Stimulated activated naive B cell treated with anti-CD40 and anti-IgM and Interleukin-4, amounts not matched to agents 10 μg/mL and 1 μg/mL and 100 μg/mL, for 72 hours (primary cell): Measurements from ENCODE around the gene POC1A.
A peak's percentile ranks its signal among the peaks of the same experiment; 100 is the strongest.
"Not testable (repeated sequence)": the region's sequence is repeated elsewhere in the genome, so short reads cannot be mapped to it uniquely, and the experiment has no call there.

ENCODE experiments used
- ATAC-seq, 2 donors: fragments of 150-1000 bp; cut with Tn5 transposase; replicated peaks; 2 replicates each; pipeline ENCODE4 v1.10.0; 2021; ENCODE audit warnings: moderate library complexity in 1 of 2
- DNase-seq: peaks from one replicate; pipeline ENCODE4 v3.0.0; 2021
- H3K27ac Mint-ChIP-seq: one replicate; pipeline ENCODE4 v1.8.0; 2022; ENCODE audit warnings: mild to moderate bottlenecking, mixed read lengths
- H3K27me3 Mint-ChIP-seq, 2 donors: one replicate each; pipeline ENCODE4 v1.8.0; 2022; ENCODE audit warnings: mixed read lengths in 2 of 2
- H3K36me3 Mint-ChIP-seq, 2 donors: one replicate each; pipeline ENCODE4 v1.8.0; 2022; ENCODE audit warnings: mixed read lengths in 2 of 2, mild to moderate bottlenecking in 1 of 2
- H3K4me1 Mint-ChIP-seq, 2 donors: one replicate each; pipeline ENCODE4 v1.8.0; 2022; ENCODE audit warnings: mixed read lengths in 2 of 2, mild to moderate bottlenecking in 1 of 2
- H3K4me3 Mint-ChIP-seq, 2 donors: one replicate each; pipeline ENCODE4 v1.8.0; 2022; ENCODE audit warnings: mild to moderate bottlenecking in 2 of 2, mixed read lengths in 2 of 2, moderate library complexity in 1 of 2
- H3K9me3 Mint-ChIP-seq, 2 donors: one replicate each; pipeline ENCODE4 v1.8.0; 2022; ENCODE audit warnings: mixed read lengths in 2 of 2, mild to moderate bottlenecking in 1 of 2

The POC1A gene

GRCh38 chr3:52049503-52049902 lies 104.7 kb downstream of the POC1A start:
- DNase-seq: no peak
- peaks cover 26 to 36% of the 10 kb centered on the region in 2 donors for H3K36me3 Mint-ChIP-seq
- peaks cover 32% of the 10 kb centered on the region in 2 donors for H3K4me1 Mint-ChIP-seq
- no peak for ATAC-seq
- H3K4me3 Mint-ChIP-seq: no peak overlapping the region
- no peaks in the 10 kb centered on the region for H3K27me3 Mint-ChIP-seq
- H3K27ac Mint-ChIP-seq: no peak overlapping the region
- H3K9me3 Mint-ChIP-seq: no peaks in the 10 kb centered on the region

DNA sequence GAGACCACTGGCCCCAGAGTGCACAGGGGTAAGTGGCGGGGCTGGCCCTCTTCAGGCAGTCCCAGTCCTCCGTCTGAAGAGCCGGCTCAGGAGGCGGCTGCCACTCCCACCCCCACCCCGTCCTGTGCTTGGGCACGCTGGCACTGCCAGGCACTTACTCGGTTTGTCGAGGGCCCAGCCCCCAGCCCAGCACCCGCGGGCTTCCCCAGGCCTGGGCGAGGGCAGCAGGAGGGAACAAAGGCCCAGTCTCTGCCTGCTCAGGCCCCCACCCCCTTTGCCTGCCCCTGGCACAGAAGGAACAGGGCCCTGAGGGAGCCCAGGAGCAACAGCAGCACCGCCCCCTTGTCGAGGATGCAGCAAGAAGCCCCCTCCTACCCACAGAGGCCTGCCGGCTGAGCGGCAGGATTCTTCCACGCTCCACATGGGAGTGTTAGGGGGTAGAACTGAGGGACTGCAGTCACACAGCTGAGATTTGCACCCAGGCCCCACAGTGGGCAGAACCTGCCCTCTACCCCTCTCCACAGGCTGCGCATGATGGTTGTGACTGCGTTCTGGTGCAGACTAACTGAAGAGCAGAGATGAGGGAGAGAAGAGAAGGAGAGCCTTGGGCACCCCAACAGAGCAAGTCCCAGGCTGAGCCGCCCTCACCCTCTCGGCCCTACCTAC lies 106.8 kb downstream of the POC1A start:
- Mint-ChIP-seq H3K36me3 (peaks cover 18 to 23% of the 10 kb centered on the region in 2 donors), H3K4me3 (no peak overlapping the region), H3K4me1 (peaks cover 11 to 12% of the 10 kb centered on the region in 2 donors), H3K27ac (no peak overlapping the region), H3K9me3 (no peaks in the 10 kb centered on the region), H3K27me3 (no peaks in the 10 kb centered on the region)
- ATAC-seq: no peak
- DNase-seq: no peak

DNA sequence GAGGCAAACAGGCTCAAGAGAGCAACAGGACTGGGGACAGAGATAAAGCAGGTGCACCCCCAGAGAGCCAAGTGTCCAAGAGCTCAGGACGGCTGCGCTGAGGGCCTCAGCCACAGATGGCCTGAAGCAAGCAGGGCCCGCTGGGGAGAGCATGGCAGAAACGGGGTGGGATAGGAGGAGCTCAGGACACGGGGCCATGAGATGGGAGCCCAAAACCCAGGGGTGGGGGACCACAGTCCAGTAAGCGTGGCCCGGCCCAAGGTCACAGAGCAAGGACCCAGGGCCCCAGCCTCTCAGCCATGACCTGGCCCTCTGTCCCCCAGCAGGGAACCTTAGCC lies 107.4 kb downstream of the POC1A start:
- H3K9me3 Mint-ChIP-seq: no peaks in the 10 kb centered on the region
- no peak for DNase-seq
- H3K27me3 Mint-ChIP-seq: peaks cover 0 to 5% of the 10 kb centered on the region in 2 donors
- H3K36me3 Mint-ChIP-seq: peaks cover 16 to 20% of the 10 kb centered on the region in 2 donors
- H3K4me1 Mint-ChIP-seq: peaks cover 6 to 7% of the 10 kb centered on the region in 2 donors
- H3K4me3 Mint-ChIP-seq: no peak overlapping the region
- no peak for ATAC-seq
- no peak overlapping the region for H3K27ac Mint-ChIP-seq

DNA sequence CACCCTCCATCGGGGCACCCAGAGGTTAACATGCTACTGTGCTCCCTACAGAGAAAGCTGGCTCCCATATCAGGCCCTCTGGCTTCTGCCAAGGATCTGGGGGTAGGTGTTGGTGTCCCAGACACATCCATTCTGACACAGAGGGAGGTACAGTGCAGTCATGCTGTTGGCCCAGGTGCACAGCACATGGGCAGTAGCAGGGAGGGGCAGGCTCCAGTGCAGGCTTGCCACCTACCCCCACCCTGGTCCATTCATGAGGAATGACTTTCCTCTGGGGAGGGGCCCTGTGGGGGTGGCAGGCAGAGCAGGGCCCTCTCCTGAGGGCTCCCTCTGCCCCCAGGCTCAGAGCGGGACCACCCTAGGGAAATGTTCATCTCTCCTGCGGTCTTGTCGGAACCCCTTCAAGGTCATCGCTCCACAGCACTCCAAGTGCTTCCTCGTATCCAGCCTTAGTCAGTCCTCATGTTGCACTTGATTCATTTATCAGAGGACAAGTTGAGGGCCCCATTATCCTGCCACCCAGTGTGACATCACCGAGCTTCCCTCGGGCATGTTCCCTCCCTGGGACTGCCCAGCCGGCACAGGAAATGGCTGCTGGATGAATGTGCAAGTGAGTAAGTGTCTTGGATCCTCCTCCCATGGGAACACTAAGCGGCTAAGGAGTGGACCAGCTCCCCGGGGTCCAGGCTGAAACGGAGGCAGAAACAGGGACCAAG lies 107.9 kb downstream of the POC1A start:
- H3K36me3 Mint-ChIP-seq: peaks cover 14 to 17% of the 10 kb centered on the region in 2 donors
- H3K4me3 Mint-ChIP-seq: no peak overlapping the region
- DNase-seq (no peak), ATAC-seq (no peak)
- H3K9me3 Mint-ChIP-seq: no peaks in the 10 kb centered on the region
- H3K27ac Mint-ChIP-seq: no peak overlapping the region
- peaks cover 0 to 5% of the 10 kb centered on the region in 2 donors for H3K27me3 Mint-ChIP-seq
- peaks cover under 1 to 8% of the 10 kb centered on the region in 2 donors for H3K4me1 Mint-ChIP-seq

DNA sequence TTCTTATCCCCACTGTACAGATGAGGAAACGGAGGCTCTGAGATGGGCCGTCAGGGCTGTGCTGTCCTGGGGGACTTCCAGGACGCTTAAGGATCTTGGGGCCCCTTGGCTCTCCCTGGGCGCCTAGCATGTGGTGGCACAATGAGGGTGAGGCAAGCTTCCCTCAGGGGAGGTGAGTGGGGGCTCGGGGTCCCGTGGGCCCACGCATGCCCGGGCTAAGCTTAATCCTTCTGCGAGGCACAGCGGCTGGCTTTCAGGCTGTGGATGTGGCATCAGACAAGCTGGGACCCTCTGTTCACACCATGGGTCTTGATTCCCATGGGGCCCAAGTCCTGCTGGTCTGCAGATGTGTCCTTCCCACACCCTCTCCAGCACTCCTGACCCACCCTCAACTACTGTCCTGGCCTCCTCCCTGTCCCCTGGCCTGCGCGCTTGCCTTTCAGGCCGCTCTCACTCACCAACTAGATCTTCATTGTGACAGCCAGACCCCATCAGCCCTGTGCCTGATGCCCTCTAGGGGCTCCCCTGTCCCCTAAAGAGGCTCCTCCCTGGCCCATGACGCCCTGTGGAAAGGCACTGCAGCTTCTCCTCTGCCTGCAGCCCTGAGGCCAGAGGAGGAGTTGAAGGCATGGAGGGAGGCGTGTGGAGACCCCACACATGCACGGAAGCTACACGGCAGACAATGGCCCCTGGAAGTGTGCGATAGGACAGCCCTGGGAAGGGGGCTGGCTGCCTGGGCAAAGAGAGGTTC lies 109.2 kb downstream of the POC1A start:
- Mint-ChIP-seq H3K4me3 (no peak overlapping the region), H3K27me3 (peaks cover 0 to 9% of the 10 kb centered on the region in 2 donors), H3K4me1 (peaks cover 0 to 6% of the 10 kb centered on the region in 2 donors), H3K9me3 (no peaks in the 10 kb centered on the region), H3K36me3 (peaks cover 9 to 10% of the 10 kb centered on the region in 2 donors), H3K27ac (no peak overlapping the region)
- ATAC-seq (peak in 1 of 2 donors; percentile 36), DNase-seq (no peak)

DNA sequence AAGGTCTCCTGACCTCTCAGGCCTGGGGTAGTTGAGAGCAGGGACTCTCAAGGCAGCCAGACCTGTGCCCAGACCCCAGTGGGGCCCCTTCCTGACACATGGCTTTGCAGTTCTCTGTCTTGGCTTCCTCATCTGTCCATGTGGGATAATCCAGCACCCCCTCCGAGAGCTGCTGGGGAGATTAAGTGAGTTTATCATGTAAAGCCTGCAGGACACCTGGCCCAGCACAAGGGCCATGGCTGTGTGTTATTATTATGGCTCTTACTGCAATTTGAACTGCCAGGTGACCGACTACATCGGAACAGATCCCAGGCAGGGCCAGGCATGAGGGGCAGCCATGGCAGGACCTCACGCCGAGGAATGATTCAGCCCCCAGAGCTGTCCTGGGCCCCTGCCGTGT lies 110.5 kb downstream of the POC1A start:
- peaks cover 0 to 4% of the 10 kb centered on the region in 2 donors for H3K4me1 Mint-ChIP-seq
- no peaks in the 10 kb centered on the region for H3K9me3 Mint-ChIP-seq
- DNase-seq (no peak), ATAC-seq (no peak)
- no peak overlapping the region for H3K27ac Mint-ChIP-seq
- no peaks in the 10 kb centered on the region for H3K36me3 Mint-ChIP-seq
- H3K4me3 Mint-ChIP-seq: no peak overlapping the region
- peaks cover 6 to 13% of the 10 kb centered on the region in 2 donors for H3K27me3 Mint-ChIP-seq

DNA sequence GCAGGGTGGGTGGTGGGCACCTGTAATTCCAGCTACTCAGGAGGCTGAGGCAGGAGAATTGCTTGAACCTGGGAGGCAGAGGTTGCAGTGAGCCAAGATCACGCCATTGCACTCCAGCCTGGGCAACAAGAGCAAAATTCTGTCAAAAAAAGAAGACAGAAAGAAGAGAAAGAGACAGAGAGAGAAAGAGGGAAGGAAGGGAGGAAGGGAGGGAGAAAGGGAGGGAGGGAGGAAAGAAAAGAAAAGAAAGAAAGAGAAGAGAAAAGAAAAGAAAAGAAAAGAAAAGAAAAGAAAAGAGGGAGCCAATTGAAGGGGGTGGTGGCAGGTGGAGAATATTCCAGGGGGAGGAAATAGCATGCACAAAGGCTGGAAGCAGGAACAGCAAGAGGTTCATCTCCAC lies 111.2 kb downstream of the POC1A start:
- H3K9me3 Mint-ChIP-seq, H3K4me1 Mint-ChIP-seq, DNase-seq, ATAC-seq, H3K4me3 Mint-ChIP-seq, H3K36me3 Mint-ChIP-seq, H3K27ac Mint-ChIP-seq: not testable (repeated sequence)
- H3K27me3 Mint-ChIP-seq: peaks cover 12 to 13% of the 10 kb centered on the region in 2 donors

DNA sequence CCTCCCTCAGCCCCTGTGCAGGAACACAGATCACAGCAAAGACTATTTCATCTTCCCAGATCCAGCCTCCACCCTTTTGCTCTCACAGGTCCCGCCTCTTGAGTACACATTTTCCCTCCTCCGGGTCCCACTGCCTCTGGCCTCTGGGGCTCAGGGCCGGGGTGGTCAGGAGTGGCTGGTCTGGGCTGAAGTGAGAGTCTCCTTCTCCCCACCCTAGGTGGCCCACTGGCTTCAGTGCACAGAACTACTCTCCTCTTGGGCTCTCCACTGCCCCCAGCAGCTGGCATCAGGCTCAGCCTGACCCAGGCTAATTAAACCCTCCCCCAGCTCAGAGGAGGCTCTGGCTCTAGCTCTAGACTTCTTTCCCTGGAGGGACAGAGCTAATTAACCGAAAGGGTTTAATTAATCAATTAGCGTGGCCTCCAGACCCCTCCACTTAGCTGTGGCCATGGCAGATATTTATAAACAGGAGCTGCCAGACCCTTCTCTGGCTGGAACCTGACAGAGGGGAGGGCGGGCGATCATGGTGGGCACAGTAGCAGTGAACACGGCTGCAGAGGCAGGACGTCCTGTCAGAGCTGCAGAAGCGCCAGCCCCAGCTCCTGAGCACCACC lies 113.0 kb downstream of the POC1A start:
- Mint-ChIP-seq H3K4me3 (no peak overlapping the region), H3K4me1 (peaks cover 5 to 6% of the 10 kb centered on the region in 2 donors), H3K27ac (peak overlapping the region; percentile 47), H3K9me3 (no peaks in the 10 kb centered on the region), H3K27me3 (peaks cover 13% of the 10 kb centered on the region in 2 donors), H3K36me3 (no peaks in the 10 kb centered on the region)
- no peak for DNase-seq
- ATAC-seq: no peak

DNA sequence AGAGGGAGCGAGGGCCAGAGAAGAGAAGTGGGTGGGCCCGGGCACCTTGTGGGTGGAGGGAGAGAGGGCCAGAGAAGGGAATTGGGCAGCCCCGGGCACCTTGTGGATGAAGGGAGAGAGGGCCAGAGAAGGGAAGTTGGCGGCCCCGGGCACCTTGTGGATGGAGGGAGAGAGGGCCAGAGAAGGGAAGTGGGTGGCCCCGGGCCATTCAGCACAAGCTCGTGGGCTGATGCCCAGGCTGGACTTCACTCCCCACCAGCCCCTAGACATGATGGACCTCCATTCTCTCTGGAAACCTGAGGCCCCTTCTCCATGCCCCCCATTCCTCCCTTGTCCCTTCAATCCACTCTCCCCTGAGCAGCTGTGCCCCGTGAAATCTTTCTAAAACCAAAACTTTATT lies 113.6 kb downstream of the POC1A start:
- ATAC-seq (no peak), DNase-seq (no peak)
- H3K27ac Mint-ChIP-seq: no peak overlapping the region
- H3K9me3 Mint-ChIP-seq: no peaks in the 10 kb centered on the region
- no peaks in the 10 kb centered on the region for H3K36me3 Mint-ChIP-seq
- peaks cover 13% of the 10 kb centered on the region in 2 donors for H3K27me3 Mint-ChIP-seq
- H3K4me1 Mint-ChIP-seq: peaks cover 9 to 10% of the 10 kb centered on the region in 2 donors
- H3K4me3 Mint-ChIP-seq: no peak overlapping the region

- no peak for DNase-seq
- no peak overlapping the region for H3K27ac Mint-ChIP-seq
- H3K4me3 Mint-ChIP-seq: no peak overlapping the region
- ATAC-seq: no peak
- H3K4me1 Mint-ChIP-seq: peaks cover 8 to 10% of the 10 kb centered on the region in 2 donors
- H3K9me3 Mint-ChIP-seq: no peaks in the 10 kb centered on the region
- no peaks in the 10 kb centered on the region for H3K36me3 Mint-ChIP-seq
- H3K27me3 Mint-ChIP-seq: peaks cover 13% of the 10 kb centered on the region in 2 donors
Measured at GRCh38 chr3:52039846-52040245, 114.4 kb downstream of the POC1A start.

- no peak for DNase-seq
- Mint-ChIP-seq H3K9me3 (no peaks in the 10 kb centered on the region), H3K27me3 (peaks cover 13% of the 10 kb centered on the region in 2 donors), H3K27ac (no peak overlapping the region), H3K4me3 (no peak overlapping the region), H3K36me3 (no peaks in the 10 kb centered on the region), H3K4me1 (peaks cover 8 to 10% of the 10 kb centered on the region in 2 donors)
- no peak for ATAC-seq
Measured at GRCh38 chr3:52039426-52039825, 114.8 kb downstream of the POC1A start.

DNA sequence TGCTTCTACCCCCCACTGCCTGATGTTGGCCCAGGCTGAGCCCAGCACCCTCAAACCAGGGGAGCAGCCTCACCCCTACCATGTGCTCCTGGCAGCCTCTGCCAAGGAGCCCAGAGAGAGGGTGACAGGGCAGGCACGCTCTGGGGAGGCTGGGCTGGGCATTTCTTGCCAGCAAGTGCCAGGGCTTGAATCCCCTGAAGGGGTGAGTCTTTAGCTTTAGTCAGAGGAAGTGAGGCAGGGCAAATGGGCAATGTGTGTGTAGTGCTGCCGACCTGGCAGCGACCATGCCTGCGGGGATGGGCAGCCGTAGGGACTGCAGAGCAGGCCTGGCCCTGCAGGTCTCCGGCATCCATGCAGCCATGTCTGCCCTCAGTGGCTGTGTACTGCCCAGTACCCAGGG lies 116.0 kb downstream of the POC1A start:
- DNase-seq: no peak
- Mint-ChIP-seq H3K36me3 (no peaks in the 10 kb centered on the region), H3K4me1 (peaks cover 8 to 10% of the 10 kb centered on the region in 2 donors), H3K9me3 (no peaks in the 10 kb centered on the region), H3K4me3 (no peak overlapping the region), H3K27me3 (peaks cover 13% of the 10 kb centered on the region in 2 donors), H3K27ac (no peak overlapping the region)
- ATAC-seq: no peak

DNA sequence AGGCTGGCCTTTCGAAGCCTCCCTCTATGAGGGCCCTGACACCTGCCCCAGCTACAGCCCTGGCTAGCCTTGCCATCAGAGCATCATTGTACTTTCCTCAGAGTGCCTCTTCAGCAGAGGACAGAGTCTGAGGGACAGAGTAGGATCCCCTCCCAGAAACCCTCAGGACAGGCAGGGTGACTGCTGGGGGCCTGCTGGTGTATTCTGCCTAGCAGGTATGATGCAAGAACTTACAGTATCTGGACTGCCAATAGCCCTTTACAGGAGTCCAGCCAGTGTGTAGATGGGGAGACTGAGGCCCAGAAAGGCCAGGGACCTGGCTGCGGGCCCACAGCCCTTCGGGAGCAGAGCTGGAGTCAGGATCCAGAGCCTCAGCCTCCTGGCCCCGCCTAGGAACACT lies 116.9 kb downstream of the POC1A start:
- H3K27ac Mint-ChIP-seq: no peak overlapping the region
- H3K4me3 Mint-ChIP-seq: no peak overlapping the region
- H3K9me3 Mint-ChIP-seq: no peaks in the 10 kb centered on the region
- H3K36me3 Mint-ChIP-seq: no peaks in the 10 kb centered on the region
- DNase-seq (no peak), ATAC-seq (no peak)
- H3K27me3 Mint-ChIP-seq: peaks cover 12 to 13% of the 10 kb centered on the region in 2 donors
- peaks cover 8 to 10% of the 10 kb centered on the region in 2 donors for H3K4me1 Mint-ChIP-seq

- peaks cover 7 to 13% of the 10 kb centered on the region in 2 donors for H3K27me3 Mint-ChIP-seq
- DNase-seq: no peak
- H3K9me3 Mint-ChIP-seq: no peaks in the 10 kb centered on the region
- H3K36me3 Mint-ChIP-seq: no peaks in the 10 kb centered on the region
- peaks cover 7 to 10% of the 10 kb centered on the region in 2 donors for H3K4me1 Mint-ChIP-seq
- H3K4me3 Mint-ChIP-seq: no peak overlapping the region
- no peak overlapping the region for H3K27ac Mint-ChIP-seq
- no peak for ATAC-seq
Measured at GRCh38 chr3:52036829-52037228, 117.4 kb downstream of the POC1A start.
